Tibial artery (tissue), 4 donors: ENCODE data around the gene OGFR.

Source experiments
- DNase-seq, 2 donors: peaks; one replicate each; pipeline ENCODE4 v3.0.0-alpha.2; 2019
- H3K27ac ChIP-seq, 2 donors: fragments of 200-600 bp; sonication (generic) in 1 of 2; 1 replicate in 1 of 2; 2 replicates in 1 of 2; pipeline ENCODE4 v1.5.1; 2018 to 2019; ENCODE audit warnings: mild to moderate bottlenecking in 1 of 2
- H3K27me3 ChIP-seq, 2 donors: fragments of 200-600 bp; sonication (generic) in 1 of 2; one replicate each; pipeline versions ENCODE4 v1.5.1 to v1.6.0; 2016 to 2019
- H3K36me3 ChIP-seq, 3 donors: fragments of 200-600 bp; sonication (generic) in 2 of 3; one replicate each; pipeline ENCODE4 v1.5.1; 2016 to 2019; ENCODE audit warnings: mild to moderate bottlenecking in 2 of 3
- H3K4me1 ChIP-seq, 4 donors: fragments of 200-600 bp; sonication (generic) in 2 of 4; 1 replicate in 3 of 4; 2 replicates in 1 of 4; pipeline ENCODE4 v1.5.1; 2016 to 2019
- H3K4me3 ChIP-seq, 2 donors: fragments of 200-600 bp; sonication (generic) in 1 of 2; 1 replicate in 1 of 2; 2 replicates in 1 of 2; pipeline ENCODE4 v1.5.1; 2018 to 2019; ENCODE audit warnings: mild to moderate bottlenecking in 2 of 2
- H3K9me3 ChIP-seq, 3 donors: fragments of 200-600 bp; sonication (generic) in 1 of 3; one replicate each; pipeline ENCODE4 v1.5.1; 2016 to 2019
- CTCF ChIP-seq, 2 experiments: fragments of 200-600 bp in 1 of 2; fragments of 450-650 bp in 1 of 2; IDR thresholded peaks; one replicate each; pipeline ENCODE4 v1.5.1; 2017 to 2019; ENCODE audit warnings: antibody characterized with exemption in 2 of 2, mild to moderate bottlenecking in 1 of 2, moderate library complexity in 1 of 2
- intact Hi-C: fragments of 100-400 bp; cut with DNase I; formaldehyde crosslinking; loops from one replicate; pipeline ENCODE4 v1.15.0; 2023; ENCODE audit warnings: low total_unique reads

OGFR gene

GRCh38 chr20:62760471-62760855 is 44.2 kb upstream of the OGFR start:
- DNase-seq, result no peak
- H3K27me3 ChIP-seq, result peaks cover 0 to 78% of the 10 kb centered on the region in 2 donors
- no peaks in the 10 kb centered on the region for H3K4me1 ChIP-seq
- TF ChIP-seq CTCF (IDR thresholded peaks at IDR 0.05), result no peak
- no peaks in the 10 kb centered on the region for H3K36me3 ChIP-seq
- H3K9me3 ChIP-seq, result peaks cover 0 to 5% (median 0%) of the 10 kb centered on the region in 3 donors
- intact Hi-C loops, result no loop called here
- no peak overlapping the region for H3K27ac ChIP-seq
- no peak overlapping the region for H3K4me3 ChIP-seq

- Histone ChIP-seq H3K36me3 (no peaks in the 10 kb centered on the region), H3K9me3 (peaks cover 0 to 5% (median 0%) of the 10 kb centered on the region in 3 donors), H3K27me3 (peaks cover 0 to 80% of the 10 kb centered on the region in 2 donors), H3K27ac (no peak overlapping the region), H3K4me3 (no peak overlapping the region), H3K4me1 (no peaks in the 10 kb centered on the region)
- no peak for DNase-seq
- no peak for TF ChIP-seq CTCF (IDR thresholded peaks at IDR 0.05)
- intact Hi-C loops, result no loop called here
Observed at GRCh38 chr20:62760856-62761758, 43.5 kb upstream of the OGFR start.

- H3K27ac ChIP-seq, result no peak overlapping the region
- H3K4me1 ChIP-seq, result no peaks in the 10 kb centered on the region
- H3K4me3 ChIP-seq, result no peak overlapping the region
- H3K36me3 ChIP-seq, result no peaks in the 10 kb centered on the region
- intact Hi-C loops, result no loop called here
- peaks cover 0 to 5% (median 0%) of the 10 kb centered on the region in 3 donors for H3K9me3 ChIP-seq
- DNase-seq, result no peak
- TF ChIP-seq CTCF (IDR thresholded peaks at IDR 0.05), result no peak
- H3K27me3 ChIP-seq, result peaks cover 0 to 81% of the 10 kb centered on the region in 2 donors
Observed at GRCh38 chr20:62761759-62762131, 42.9 kb upstream of the OGFR start.

GRCh38 chr20:62762376-62762775 is 42.3 kb upstream of the OGFR start:
- Histone ChIP-seq H3K4me1 (no peaks in the 10 kb centered on the region), H3K27me3 (peaks cover 0 to 87% of the 10 kb centered on the region in 2 donors), H3K27ac (no peak overlapping the region), H3K9me3 (peaks cover 0 to 3% (median 0%) of the 10 kb centered on the region in 3 donors), H3K36me3 (no peaks in the 10 kb centered on the region), H3K4me3 (no peak overlapping the region)
- no peak for TF ChIP-seq CTCF (IDR thresholded peaks at IDR 0.05)
- no peak for DNase-seq
- intact Hi-C loops, result no loop called here

GRCh38 chr20:62762801-62763368 is 41.8 kb upstream of the OGFR start:
- H3K27me3 ChIP-seq, result peaks cover 0 to 90% of the 10 kb centered on the region in 2 donors

More at GRCh38 chr20:62762801-62763368, 41.8 kb upstream of the OGFR start:
- no peak for TF ChIP-seq CTCF (IDR thresholded peaks at IDR 0.05)
- no peaks in the 10 kb centered on the region for H3K4me1 ChIP-seq
- H3K9me3 ChIP-seq, result no peaks in the 10 kb centered on the region
- intact Hi-C loops, result no loop called here
- no peaks in the 10 kb centered on the region for H3K36me3 ChIP-seq
- no peak overlapping the region for H3K4me3 ChIP-seq
- no peak overlapping the region for H3K27ac ChIP-seq
- no peak for DNase-seq
